Stimulated activated CD4-positive, alpha-beta T cell treated with anti-CD3 and anti-CD28 coated beads, Interleukin-1b, Interleukin-23, amount 100 ng/mL, for 48 hours (primary cell): ENCODE measurements around the gene UQCR11.

Source experiments
- DNase-seq: peaks from one replicate; pipeline ENCODE4 v3.0.0-alpha.2; 2020

UQCR11 gene

DNA sequence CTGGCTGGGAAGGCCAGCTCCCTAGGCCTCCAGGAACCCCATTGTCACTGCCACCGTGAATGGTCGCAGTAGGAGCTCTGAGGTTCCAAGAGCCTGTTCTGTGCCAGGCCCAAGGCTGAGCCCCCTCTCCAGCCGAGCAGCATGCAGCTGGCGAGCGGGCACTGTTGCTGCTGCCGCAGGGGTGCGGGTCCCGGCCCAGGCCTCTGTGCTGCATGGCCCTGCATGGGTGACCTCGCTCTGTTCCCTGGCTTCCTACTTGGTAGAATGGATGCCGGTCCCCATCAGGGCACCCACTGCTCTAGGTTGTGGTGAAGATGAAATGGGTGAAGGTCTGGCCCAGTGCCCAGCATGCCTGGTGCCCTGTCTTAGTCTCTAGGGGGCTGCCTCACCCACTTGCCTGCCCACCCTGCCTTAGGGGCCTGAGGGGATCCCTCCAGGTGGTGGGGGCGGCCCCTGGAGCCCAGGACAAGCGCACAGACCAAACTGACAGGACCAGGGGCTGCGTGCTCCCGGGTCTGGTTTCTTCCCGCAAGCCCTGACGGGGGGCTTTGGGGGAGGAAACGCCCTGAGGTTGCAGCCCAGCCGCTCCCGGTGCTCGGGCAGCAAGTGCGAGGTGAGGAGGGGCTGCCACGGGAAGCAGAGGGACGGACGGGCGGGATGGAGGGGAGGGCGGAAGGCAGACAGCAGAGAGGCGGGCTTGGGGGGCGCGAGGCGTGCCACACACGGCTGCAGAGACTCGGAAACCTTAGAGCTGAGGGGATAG is 8.7 kb upstream of the UQCR11 start:
- DNase-seq: no peak

- DNase-seq: no peak
Measured at GRCh38 chr19:1613146-1613545, 7.9 kb upstream of the UQCR11 start.

DNA sequence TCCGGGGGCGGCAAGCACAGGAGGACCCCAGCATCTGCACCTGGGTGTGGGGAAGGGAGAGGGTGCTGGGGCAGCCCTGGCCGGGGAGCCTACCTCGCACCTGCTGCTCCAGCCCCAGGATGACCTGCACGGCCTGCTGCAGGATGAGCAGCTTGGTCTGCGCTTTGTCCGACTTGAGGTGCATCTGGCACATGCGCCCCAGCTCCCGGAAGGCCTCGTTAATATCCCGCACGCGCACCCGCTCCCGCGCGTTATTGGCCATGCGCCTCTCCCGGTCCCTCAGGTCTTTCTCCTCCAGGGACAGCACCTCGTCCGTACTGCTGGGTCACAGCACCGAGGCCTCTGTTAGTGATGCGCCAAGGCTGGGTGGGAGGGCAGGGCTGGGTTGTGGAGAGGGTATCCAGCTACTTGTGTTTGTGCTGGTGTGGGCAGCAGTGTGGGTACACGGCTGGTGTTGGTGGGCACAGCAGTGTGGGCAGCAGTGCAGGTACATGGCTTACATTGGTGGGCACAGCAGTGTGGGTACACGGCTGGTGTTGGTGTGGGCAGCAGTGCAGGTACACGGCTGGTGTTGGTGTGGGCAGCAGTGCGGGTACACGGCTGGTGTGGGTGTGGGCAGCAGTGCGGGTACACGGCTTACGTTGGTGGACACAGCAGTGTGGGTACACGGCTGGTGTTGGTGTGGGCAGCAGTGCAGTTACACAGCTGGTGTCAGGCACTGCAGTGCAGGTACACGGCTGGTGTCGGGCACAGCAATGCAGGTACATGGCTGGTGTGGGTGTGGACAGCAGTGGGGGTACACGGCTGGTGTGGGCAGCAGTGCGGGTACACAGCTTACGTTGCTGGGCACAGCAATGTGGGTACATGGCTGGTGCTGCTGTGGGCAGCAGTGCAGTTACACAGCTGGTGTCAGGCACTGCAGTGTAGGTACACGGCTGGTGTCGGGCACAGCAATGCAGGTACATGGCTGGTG is 7.1 kb upstream of the UQCR11 start:
- no peak for DNase-seq

- no peak for DNase-seq
Measured at GRCh38 chr19:1611353-1611752, 6.1 kb upstream of the UQCR11 start.

GRCh38 chr19:1610579-1610978 is 5.3 kb upstream of the UQCR11 start:
- no peak for DNase-seq

DNA sequence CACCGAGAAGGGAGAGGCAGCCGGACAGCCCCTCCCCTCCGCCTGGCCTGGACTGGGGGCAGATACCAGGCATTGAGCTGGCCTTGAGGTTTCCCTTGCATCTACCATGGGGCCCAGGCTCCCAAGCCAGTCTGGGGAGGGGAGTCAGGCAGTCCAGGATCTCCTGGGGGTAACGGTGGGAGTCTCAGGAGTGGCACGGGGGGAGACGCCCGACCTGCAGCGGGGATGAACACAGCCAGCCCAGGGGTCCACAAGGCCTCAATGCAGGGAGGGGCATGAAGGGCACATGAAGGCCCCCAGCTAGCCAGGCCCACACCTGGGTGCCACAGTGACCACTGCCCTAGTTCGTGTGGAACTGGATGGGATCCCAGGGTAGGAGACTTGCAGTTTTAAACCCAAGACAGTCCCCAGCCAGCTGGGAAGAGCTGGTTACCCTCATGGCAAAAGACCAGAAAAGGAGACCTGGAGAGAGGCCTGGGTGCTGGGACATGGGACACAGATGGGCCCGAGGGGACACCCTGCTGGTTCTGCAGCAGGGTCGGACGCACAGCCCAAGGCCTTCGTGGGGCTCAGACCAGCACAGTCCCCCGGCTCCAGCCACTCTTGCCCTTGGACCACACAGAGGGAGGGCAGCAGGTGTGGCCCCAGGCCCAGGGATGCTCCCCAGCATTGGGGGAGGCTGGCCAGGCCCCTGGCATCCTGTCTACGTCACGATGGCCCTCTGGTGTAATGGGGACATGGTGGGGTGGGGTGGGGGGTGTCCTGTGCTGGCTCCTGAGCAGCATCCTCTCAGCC is 4.6 kb upstream of the UQCR11 start:
- no peak for DNase-seq

GRCh38 chr19:1609103-1609396 is 3.8 kb upstream of the UQCR11 start:
- DNase-seq: no peak

DNA sequence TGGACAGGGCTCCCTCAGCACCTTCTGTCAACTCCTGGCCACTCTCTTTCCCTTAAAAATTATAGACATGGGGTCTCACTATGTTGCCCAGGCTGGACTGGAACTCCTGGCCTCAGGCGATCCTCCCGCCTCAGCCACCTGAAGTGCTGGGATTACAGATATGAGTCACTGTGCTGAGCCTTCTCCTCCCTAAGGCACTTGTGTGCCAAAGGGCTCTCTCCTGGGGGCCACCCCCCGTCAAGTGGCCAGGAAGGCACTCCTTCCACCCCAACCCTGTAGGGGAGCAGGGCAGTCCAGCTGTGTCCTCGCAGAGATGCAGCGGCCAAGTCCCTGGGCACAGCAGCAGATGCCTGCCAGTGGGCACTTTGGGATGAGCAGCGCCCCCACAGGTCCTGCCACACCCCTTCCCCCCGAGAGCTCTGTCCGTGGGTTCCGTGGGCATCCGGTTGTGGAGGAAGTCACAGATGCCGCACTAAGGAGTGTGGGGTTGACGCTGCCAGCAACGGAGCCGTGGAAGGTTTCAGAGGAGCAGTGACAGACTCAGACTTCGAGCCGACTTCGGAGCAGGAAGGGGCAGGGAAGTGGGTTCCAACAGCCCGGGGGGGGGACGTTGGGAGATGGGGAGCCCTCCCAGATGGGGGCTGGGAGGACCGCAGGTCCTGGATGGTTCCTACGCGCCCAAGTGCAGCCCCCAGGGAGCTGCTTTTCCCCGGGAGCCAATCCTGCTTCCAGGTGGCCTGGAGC is 3.3 kb upstream of the UQCR11 start:
- no peak for DNase-seq

- no peak for DNase-seq
Measured at GRCh38 chr19:1606138-1606651, 933 bp upstream of the UQCR11 start.

- no peak for DNase-seq
Measured at GRCh38 chr19:1602091-1602707, 3.1 kb downstream of the UQCR11 start.

DNA sequence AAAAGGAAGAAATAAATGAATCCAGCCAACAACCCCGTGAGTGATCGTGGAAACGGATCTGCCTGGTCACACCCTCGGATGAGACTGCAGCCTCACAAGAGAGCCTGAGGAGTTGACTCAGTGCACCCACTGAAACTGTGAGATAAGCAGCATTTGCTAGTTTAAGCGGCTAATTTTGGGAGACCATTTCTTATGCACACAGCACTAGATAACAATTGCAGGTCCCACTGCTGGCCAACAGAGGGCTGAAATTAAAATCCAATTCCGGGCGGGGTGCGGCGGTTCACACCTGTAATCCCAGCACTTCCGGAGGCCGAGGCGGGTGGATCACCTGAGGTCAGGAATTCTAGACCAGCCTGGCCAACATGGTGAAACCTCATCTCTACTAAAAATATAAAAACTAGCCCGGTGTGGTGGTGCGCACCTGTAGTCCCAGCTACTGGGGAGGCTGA is 3.6 kb downstream of the UQCR11 start:
- no peak for DNase-seq

DNA sequence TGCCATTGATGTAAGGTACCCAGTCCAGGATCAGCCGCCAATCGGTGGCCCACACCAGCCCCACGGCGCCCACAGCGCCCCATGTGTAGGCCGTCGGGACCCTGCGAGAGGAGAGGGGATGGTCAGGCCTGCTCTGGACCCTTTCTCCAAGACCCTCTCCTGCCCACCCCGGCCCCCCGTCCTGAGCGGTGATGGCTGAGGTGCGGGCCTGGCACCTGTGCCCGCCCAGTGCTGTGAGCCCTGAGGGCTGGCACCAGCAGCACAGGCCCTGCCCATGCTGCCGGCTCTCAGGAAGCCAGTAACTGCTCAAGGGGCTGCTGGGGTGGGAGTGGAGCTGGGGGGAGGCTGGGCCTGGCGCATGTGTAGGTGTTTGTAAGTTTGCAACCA is 5.8 kb downstream of the UQCR11 start:
- DNase-seq: no peak

DNA sequence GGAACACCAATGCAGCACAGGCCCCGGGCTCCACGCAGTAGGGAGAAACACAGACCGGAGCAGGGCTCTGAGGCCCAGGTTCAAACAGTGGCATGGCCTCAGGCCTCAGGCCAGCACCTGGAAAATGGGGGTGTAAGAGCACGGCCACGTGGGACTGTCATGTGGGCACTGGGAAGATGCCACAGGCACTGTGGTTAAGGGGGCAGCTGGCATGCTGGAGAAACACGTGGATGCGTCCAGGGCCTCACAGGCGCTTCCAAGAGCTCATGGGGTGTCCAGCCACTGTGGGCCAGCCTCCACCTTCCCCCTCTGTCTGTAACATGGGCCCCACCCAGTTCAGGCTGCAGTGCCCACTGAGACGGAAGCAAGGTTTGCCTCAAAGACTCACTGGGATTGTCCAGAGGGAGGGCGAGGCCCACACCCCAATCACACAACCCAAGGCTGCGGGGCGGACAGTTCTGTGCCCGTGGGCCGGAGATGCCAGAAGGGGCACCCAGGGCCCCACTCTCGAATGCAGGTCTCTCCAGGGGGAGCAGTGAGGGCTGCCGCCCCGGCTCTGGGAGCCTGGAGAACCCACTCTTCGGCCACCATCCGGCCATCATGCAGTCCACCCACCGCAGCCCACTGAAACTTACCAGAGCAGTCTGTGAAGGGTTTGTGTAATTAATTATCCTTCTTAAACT is 6.3 kb downstream of the UQCR11 start:
- DNase-seq: no peak

DNA sequence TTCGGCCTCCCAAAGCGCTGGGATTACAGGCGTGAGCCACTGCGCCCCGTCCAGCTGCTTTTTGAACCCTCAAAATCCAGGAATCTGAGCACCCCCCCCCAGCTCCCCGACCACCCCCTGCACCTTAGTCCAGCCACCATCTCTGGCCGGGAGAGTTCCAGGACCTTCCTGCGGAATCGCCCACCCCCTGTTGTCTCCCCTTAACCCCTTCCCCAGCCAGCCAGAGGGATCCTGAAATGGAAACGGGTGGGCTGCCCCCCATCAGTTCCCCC is 11.8 kb downstream of the UQCR11 start:
- no peak for DNase-seq

- peak; percentile 86 for DNase-seq
Measured at GRCh38 chr19:1592755-1593500, 12.3 kb downstream of the UQCR11 start, which contains the start of gene MBD3. Gene MBD3 (minus strand): TSS chr19:1592865. CDS start chr19:1592631, 234 bp downstream.

DNA sequence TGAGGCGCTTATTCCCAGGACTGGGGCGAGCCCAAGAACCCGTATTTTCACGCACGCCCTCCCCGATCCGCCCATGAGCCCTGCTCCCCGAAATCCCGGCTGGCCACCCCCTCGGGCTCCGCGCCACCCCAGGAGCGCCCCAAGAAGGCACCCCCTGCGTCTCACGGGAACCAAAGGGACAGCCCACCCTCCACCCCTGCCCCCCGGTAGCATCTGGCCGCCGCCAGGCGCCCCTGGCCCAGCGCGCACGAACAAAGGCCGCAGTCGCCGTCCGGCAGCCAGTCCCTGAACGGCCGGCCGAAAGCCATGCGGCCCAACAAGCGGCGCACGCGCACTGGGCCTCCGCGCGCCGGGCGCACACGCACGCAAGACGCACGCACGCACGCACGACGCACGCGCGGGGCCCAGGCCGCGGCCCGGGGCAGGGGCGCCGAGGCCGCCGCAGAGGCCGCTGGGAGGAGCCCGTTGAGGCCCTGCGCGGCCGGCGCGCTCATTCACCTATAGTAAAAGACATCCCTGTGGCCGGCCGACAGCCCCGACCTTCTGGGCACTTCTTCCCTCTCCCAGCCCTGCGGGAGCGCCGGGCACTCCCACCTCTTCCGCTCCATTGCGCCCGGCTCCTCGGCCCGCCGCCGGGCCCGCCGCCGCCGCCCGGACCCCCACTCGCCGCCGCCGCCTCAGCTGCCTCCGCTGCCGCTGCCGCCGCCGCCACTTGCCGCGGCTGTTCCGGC is 13.1 kb downstream of the UQCR11 start:
- peak; percentile 84 for DNase-seq

DNA sequence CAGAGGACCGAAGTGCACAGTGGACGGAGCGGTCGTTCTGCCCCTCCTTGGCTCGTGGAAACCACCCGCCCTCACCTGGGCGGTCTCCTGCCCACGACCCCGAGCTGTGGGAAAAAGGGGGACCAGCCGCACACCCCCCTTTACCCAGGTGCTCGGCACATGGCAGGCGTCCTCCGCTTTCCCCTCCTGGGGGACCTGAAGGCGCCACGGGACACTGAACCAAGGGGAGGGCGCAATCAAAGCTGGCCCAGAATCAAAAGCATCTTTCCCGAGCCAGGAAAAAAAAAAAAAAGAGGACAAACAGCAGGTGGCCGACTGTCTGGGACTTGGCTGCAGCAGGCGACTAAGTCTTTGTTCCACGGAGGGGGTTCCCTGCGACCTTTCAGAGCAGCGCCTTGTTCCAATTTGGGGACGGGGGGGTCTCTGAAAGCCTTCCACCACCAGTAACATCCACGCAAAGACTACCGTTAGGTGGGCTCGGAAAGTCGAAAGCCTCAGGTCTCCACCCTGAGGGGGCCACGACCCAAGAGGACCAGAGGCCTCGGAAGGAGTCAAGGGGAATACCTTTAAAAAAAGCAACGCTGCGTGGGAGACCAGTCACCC is 13.7 kb downstream of the UQCR11 start:
- no peak for DNase-seq

DNA sequence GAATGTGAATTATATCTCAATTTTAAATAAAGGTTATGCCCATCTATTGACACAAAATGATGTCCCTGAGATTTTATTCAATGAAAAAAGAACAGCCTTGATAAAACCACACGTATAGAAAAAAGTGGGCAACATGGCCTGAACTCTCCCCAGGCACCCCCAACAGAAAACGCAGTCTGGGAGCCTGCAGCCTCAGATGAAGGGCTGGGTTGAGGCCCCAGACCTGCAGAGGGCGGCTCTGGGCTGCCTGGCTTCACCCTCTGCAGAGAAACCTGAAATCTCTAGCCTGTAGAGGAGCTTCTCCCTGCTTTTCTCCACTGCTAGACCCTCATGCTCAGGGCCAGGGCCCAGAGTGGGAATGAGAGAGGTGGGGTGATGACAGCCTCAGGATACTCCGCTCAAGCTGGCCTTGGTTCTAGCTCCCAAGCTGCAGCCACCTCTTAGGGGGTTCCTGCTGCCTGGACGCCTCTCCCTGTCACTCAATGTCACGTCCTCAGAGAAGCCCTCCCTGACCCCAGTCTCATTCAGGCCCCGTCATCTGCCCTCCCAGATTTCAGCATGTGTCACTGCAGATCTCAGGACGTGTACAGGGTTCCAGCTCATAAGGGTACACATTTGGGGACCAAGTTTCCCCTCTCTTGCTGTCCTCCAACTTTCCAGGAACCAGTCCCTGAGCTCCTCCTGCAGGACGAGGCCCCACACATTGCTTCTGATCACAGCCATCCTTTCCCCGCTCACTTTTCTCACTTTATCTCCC is 14.4 kb downstream of the UQCR11 start:
- peak; percentile 33 for DNase-seq

DNA sequence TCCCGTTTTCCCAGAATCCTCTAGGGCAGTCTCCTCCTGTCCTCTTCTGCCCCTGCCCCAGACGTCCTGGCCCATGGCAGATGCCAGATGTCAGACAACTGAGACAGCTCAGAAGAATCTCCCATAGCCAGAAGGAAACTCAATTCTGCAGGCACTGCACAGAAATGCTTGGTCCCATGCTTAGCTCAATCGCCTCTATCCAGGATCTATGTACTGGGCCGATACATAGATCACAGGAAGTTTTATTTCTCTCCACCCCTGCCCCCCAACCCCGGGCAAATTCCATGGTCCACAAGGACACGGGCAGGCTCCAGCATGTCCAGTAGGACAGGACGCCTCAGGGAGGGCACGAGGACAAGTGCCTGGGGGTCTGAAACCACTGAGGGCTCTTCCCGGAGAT is 17.4 kb downstream of the UQCR11 start:
- no peak for DNase-seq
